ENCODE results near the gene ZKSCAN3. TPM values are rescaled to one million over a fixed set of nuclear protein-coding genes. Genes with fewer than 3 reads are reported as not detected.
"Not testable (repeated sequence)": the region's sequence is repeated elsewhere in the genome, so short reads cannot be mapped to it uniquely, and the experiment has no call there.

Gene ZKSCAN3
- total and polyA plus RNA-seq, 2 experiments from 2014 or later = 1.6 to 3.0 TPM

DNA sequence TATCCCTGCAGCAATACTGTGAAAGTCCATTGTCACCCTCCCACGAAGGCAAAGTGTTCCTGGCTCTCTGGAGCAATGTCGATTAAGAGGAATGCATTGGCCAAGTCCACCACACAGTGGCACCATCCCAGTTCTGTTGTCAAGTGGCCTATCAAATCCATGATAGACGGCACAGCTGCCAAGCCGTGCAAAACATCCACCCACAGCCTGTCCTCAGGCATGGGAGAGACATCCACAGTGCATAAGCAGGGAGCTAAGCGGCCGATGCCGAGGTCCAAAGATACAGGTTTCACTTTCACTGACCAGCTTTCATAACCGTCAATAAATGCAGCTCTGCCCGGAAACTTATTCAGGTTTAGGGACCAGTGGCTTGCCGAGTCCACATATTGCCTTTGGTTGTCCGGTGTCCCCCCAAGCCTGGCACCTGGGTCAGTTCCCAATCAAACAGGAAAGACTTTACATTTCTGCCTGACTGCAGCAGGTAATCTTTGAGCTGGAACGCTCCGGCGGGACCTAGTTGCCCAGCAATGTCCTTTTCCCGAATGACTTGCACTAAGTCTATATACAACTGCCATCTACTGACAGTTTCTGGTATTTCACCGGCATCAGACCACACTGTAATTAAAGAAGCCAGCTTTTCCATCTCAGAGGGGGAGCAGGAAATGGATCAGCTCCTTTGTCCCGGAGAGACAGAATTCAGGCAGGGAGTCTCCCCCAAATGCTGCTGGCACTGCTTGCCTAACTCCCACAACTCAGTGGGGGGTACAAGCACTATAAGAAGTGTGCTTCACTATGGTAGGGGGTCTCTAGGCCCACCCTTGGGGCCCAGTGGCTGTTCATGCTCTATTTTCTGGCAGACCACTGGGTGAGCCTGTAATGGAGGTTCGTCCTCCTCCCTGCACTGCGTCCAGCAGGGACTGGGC, 6.3 kb downstream of the ZKSCAN3 start:
- Histone ChIP-seq H3K4me1 (ENCODE audit: insufficient read depth) (peaks cover 4% of the 10 kb centered on the region; the same call in 1 of the 2 replicates), H3K79me2 (ENCODE audit: insufficient read depth) (peaks cover 25% of the 10 kb centered on the region), H2AFZ (peak overlapping the region; percentile 97), H3K9me2 (ENCODE audit: insufficient read depth) (no peaks in the 10 kb centered on the region), H3K4me2 (ENCODE audit: unreplicated experiment) (peak overlapping the region; percentile 91), H3K36me3 (ENCODE audit: low read depth) (no peaks in the 10 kb centered on the region), H3K27me3 (replicated peaks; ENCODE audit: insufficient read depth) (no peaks in the 10 kb centered on the region), H3K9me3 (ENCODE audit: low read depth) (no peaks in the 10 kb centered on the region), H3K9ac (peak overlapping the region; percentile 84), H3F3A (ENCODE audit: insufficient read depth) (no peaks in the 10 kb centered on the region; the same call in 1 of the 2 replicates), H3K4me3 (peak overlapping the region; percentile 99), H3K27ac (peak overlapping the region; percentile 74), H4K20me1 (ENCODE audit: insufficient read depth) (no peaks in the 10 kb centered on the region)
- WGBS, 2 experiments (ENCODE audit: low coverage in 1 of 2, low lambda C conversion rate in 2 of 2, missing lambda C conversion rate in 2 of 2) = 3 to 4% methylated on average over 19 of the region's 19 CpGs
- no peak for TF ChIP-seq EZH2phosphoT487 (IDR thresholded peaks at IDR 0.05; ENCODE audit: insufficient read depth, low read depth)
- TF ChIP-seq EZH2 (IDR thresholded peaks at IDR 0.05; ENCODE audit: insufficient read depth, poor library complexity, severe bottlenecking) = no peak
- DNase-seq = peak; percentile 91
- in situ Hi-C loops (cut with MboI) = loop anchor here (25.0 kb wide), 1 partner anchor 1169 kb away; no protein-coding TSS in a partner anchor

- in situ Hi-C loops (cut with MboI) = loop anchor here (25.0 kb wide), 1 partner anchor 1169 kb away; no protein-coding TSS in a partner anchor
- H3K9ac ChIP-seq = peak overlapping the region; percentile 84; the same call in 1 of the 2 replicates
- H4K20me1 ChIP-seq (ENCODE audit: insufficient read depth) = no peaks in the 10 kb centered on the region
- H3F3A ChIP-seq (ENCODE audit: insufficient read depth) = no peaks in the 10 kb centered on the region; the same call in 1 of the 2 replicates
- peaks cover 4% of the 10 kb centered on the region; the same call in 1 of the 2 replicates for H3K4me1 ChIP-seq (ENCODE audit: insufficient read depth)
- TF ChIP-seq EZH2phosphoT487 (IDR thresholded peaks at IDR 0.05; ENCODE audit: insufficient read depth, low read depth) (no peak), EZH2 (IDR thresholded peaks at IDR 0.05; ENCODE audit: insufficient read depth, poor library complexity, severe bottlenecking) (no peak)
- WGBS, 2 experiments (ENCODE audit: low coverage in 1 of 2, low lambda C conversion rate in 2 of 2, missing lambda C conversion rate in 2 of 2) = 51 to 57% methylated on average over 7 of the region's 7 CpGs
- H3K27ac ChIP-seq = no peak overlapping the region
- H2AFZ ChIP-seq = peak overlapping the region; percentile 97
- no peaks in the 10 kb centered on the region for H3K27me3 ChIP-seq (replicated peaks; ENCODE audit: insufficient read depth)
- no peak overlapping the region for H3K4me3 ChIP-seq
- no peaks in the 10 kb centered on the region for H3K9me2 ChIP-seq (ENCODE audit: insufficient read depth)
- no peak overlapping the region for H3K4me2 ChIP-seq (ENCODE audit: unreplicated experiment)
- no peak for DNase-seq
- peaks cover 19% of the 10 kb centered on the region for H3K79me2 ChIP-seq (ENCODE audit: insufficient read depth)
- H3K9me3 ChIP-seq (ENCODE audit: low read depth) = no peaks in the 10 kb centered on the region
- H3K36me3 ChIP-seq (ENCODE audit: low read depth) = no peaks in the 10 kb centered on the region
Observed at GRCh38 chr6:28356666-28357020, 6.9 kb downstream of the ZKSCAN3 start.

DNA sequence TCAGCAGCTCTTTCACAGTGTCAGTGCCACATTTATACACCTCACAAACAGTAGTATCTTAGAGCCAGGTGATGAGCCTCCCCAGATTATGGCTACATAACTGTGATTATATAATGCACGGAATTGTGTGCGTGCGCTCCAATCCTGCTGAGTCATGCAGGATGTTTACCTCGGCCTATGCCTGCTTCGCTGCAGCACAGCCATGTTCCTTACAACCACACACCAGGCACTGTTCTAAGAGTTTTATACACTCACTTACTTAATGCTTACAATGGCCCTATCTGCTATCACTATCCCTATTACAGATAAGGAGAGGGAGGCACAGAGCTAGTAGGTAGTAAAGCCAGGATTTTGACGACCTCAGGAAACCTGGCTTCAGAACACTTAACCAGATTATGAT, 7.3 kb downstream of the ZKSCAN3 start:
- H3K27ac ChIP-seq = no peak overlapping the region
- no peak for DNase-seq
- no peak overlapping the region for H3K9ac ChIP-seq

GRCh38 chr6:28359562-28359961, 9.8 kb downstream of the ZKSCAN3 start:
- not testable (repeated sequence) for H3F3A ChIP-seq (ENCODE audit: insufficient read depth); H3K4me3 ChIP-seq; H3K36me3 ChIP-seq (ENCODE audit: low read depth); H3K4me1 ChIP-seq (ENCODE audit: insufficient read depth); H3K27me3 ChIP-seq (replicated peaks; ENCODE audit: insufficient read depth); H3K9ac ChIP-seq; H3K9me3 ChIP-seq (ENCODE audit: low read depth); H2AFZ ChIP-seq; H3K4me2 ChIP-seq (ENCODE audit: unreplicated experiment); H3K27ac ChIP-seq; H4K20me1 ChIP-seq (ENCODE audit: insufficient read depth); H3K9me2 ChIP-seq (ENCODE audit: insufficient read depth); DNase-seq; H3K79me2 ChIP-seq (ENCODE audit: insufficient read depth)
- in situ Hi-C loops (cut with MboI) = loop anchor here (25.0 kb wide), 1 partner anchor 1172 kb away; no protein-coding TSS in a partner anchor
- WGBS, 2 experiments (ENCODE audit: low coverage in 1 of 2, low lambda C conversion rate in 2 of 2, missing lambda C conversion rate in 2 of 2) = 92% methylated on average over 16 of the region's 16 CpGs

More for the DNA sequence above, 7.3 kb downstream of the ZKSCAN3 start:
- no peak overlapping the region for H2AFZ ChIP-seq
- peaks cover 4% of the 10 kb centered on the region; the same call in 1 of the 2 replicates for H3K4me1 ChIP-seq (ENCODE audit: insufficient read depth)
- no peaks in the 10 kb centered on the region for H4K20me1 ChIP-seq (ENCODE audit: insufficient read depth)
- no peaks in the 10 kb centered on the region for H3K9me2 ChIP-seq (ENCODE audit: insufficient read depth)
- TF ChIP-seq EZH2phosphoT487 (IDR thresholded peaks at IDR 0.05; ENCODE audit: insufficient read depth, low read depth) (no peak), EZH2 (IDR thresholded peaks at IDR 0.05; ENCODE audit: insufficient read depth, poor library complexity, severe bottlenecking) (no peak)
- H3K4me2 ChIP-seq (ENCODE audit: unreplicated experiment) = no peak overlapping the region
- 89 to 94% methylated on average over 6 of the region's 6 CpGs for WGBS, 2 experiments (ENCODE audit: low coverage in 1 of 2, low lambda C conversion rate in 2 of 2, missing lambda C conversion rate in 2 of 2)
- no peaks in the 10 kb centered on the region; the same call in 1 of the 2 replicates for H3K36me3 ChIP-seq (ENCODE audit: low read depth)
- H3F3A ChIP-seq (ENCODE audit: insufficient read depth) = no peaks in the 10 kb centered on the region; the same call in 1 of the 2 replicates
- no peak overlapping the region for H3K4me3 ChIP-seq
- in situ Hi-C loops (cut with MboI) = loop anchor here (25.0 kb wide), 1 partner anchor 1170 kb away; no protein-coding TSS in a partner anchor
- H3K79me2 ChIP-seq (ENCODE audit: insufficient read depth) = peaks cover 15% of the 10 kb centered on the region
- no peaks in the 10 kb centered on the region for H3K27me3 ChIP-seq (replicated peaks; ENCODE audit: insufficient read depth)
- no peaks in the 10 kb centered on the region for H3K9me3 ChIP-seq (ENCODE audit: low read depth)
